ENCODE measurements around the gene DGKZ.

The DGKZ gene

GRCh38 chr11:46335890-46336562 lies 11.2 kb upstream of the DGKZ start:
- DNase-seq, result no peak
- Histone ChIP-seq H3K36me3 (no peaks in the 10 kb centered on the region), H3K9me3 (no peaks in the 10 kb centered on the region), H3K4me3 (ENCODE audit: low read depth, low read length) (no peak overlapping the region), H3K4me1 (no peaks in the 10 kb centered on the region), H3K27me3 (peaks cover 25% of the 10 kb centered on the region)
- no peak for TF ChIP-seq CTCF (IDR thresholded peaks at IDR 0.05; ENCODE audit: low read depth, low read length)

DNA sequence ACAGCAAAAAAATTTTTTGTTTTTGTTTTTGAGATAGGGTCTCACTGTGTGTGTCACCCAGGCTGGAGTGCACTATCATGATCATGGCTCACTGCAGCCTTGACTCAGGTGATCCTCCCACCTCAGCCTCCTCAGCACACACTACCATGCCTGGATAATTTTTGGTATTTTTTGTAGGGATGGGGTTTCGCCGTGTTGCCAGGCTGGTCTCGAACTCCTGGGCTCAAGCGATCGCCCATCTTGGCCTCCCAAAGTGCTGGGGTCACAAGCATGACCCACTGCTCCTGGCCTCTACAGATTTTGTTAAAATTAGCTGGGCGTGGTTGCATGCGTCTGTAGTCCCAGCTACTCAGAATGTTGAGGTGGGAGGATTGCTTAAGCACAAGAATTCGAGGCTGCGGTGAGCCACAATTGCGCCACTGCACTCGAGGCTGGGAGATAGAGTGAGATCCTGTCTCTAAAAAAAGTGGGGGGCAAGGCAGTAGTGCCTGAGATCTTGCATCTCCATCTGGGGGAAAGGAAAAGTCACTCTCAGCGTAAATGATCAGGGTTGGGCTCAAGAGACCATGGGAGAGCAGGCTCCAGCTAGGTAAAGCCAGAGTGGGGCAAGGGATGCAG lies 10.6 kb upstream of the DGKZ start:
- Histone ChIP-seq H3K27me3 (peaks cover 25% of the 10 kb centered on the region), H3K4me3 (ENCODE audit: low read depth, low read length) (no peak overlapping the region), H3K4me1 (no peaks in the 10 kb centered on the region), H3K36me3 (no peaks in the 10 kb centered on the region), H3K9me3 (no peaks in the 10 kb centered on the region)
- no peak for DNase-seq
- no peak for TF ChIP-seq CTCF (IDR thresholded peaks at IDR 0.05; ENCODE audit: low read depth, low read length)

DNA sequence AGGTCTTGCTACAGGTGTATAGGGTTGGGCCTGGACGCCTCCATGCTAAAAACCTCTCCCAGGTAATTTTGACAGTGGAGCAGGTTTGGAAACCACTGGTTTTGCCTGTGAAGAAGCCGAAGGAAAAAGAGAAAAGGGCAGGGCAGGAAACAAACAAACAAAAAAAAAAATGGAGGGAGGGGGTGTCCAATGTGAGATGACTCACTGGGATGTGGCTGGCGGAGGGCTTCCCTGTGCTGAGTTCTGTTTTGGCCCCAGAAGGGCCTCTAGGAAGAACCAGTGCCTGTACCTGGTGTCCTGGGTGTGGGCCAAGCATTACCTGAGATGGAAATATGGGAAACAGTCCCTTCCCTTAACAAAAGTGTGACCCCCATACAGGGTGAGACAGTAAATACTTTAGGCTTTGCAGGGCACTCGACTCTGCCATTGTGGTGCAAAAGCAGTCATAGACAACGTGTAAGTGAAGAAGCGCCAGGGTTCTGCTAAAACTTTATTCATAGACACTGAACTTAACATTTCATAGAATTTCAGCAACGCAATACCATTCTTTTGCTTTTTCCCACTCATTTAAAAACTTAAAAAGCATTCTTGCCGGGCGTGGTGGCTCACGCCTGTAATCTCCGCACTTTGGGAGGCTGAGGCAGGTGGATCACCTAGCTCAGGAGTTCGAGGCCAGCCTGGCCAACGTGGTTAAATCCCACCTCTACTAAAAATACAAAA lies 9.5 kb upstream of the DGKZ start:
- H3K9me3 ChIP-seq, result no peaks in the 10 kb centered on the region
- no peaks in the 10 kb centered on the region for H3K36me3 ChIP-seq
- H3K4me1 ChIP-seq, result no peaks in the 10 kb centered on the region
- no peak for DNase-seq
- TF ChIP-seq CTCF (IDR thresholded peaks at IDR 0.05; ENCODE audit: low read depth, low read length), result no peak
- peaks cover 15% of the 10 kb centered on the region for H3K27me3 ChIP-seq
- no peak overlapping the region for H3K4me3 ChIP-seq (ENCODE audit: low read depth, low read length)

DNA sequence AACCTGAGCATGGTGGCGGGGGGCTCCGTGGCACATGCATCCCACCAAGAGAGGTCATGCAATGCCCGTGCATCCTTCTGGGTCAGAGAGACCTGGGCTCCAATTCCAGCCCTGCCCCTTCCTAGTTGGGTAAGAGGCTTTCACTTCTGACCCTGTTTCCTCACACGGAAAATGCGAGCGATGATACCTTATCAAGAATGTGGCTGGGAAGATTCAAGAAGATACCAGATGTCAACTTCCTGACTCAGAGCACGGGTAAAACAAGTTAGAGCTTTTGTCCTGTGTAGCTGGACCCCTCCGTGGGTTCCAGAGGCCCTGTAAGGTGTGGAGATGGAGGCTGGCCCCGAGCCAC lies 8.7 kb upstream of the DGKZ start:
- Histone ChIP-seq H3K4me1 (no peaks in the 10 kb centered on the region), H3K27me3 (peaks cover 7% of the 10 kb centered on the region), H3K36me3 (no peaks in the 10 kb centered on the region), H3K4me3 (ENCODE audit: low read depth, low read length) (peak overlapping the region; percentile 26; the same call in 1 of the 2 replicates), H3K9me3 (no peaks in the 10 kb centered on the region)
- no peak for TF ChIP-seq CTCF (IDR thresholded peaks at IDR 0.05; ENCODE audit: low read depth, low read length)
- no peak for DNase-seq

GRCh38 chr11:46338988-46339666 lies 8.1 kb upstream of the DGKZ start:
- H3K9me3 ChIP-seq, result no peaks in the 10 kb centered on the region
- no peaks in the 10 kb centered on the region for H3K4me1 ChIP-seq
- H3K36me3 ChIP-seq, result no peaks in the 10 kb centered on the region
- TF ChIP-seq CTCF (IDR thresholded peaks at IDR 0.05; ENCODE audit: low read depth, low read length), result no peak
- peak; percentile 28 for DNase-seq
- H3K27me3 ChIP-seq, result peaks cover 1% of the 10 kb centered on the region
- H3K4me3 ChIP-seq (ENCODE audit: low read depth, low read length), result peak overlapping the region; percentile 26; the same call in 1 of the 2 replicates
